Measurements from ENCODE around the gene ARL6IP4.

ARL6IP4 gene

GRCh38 chr12:122990961-122991622 is 10.6 kb downstream of the ARL6IP4 start:
- no peak for DNase-seq (ENCODE audit: low read depth)

DNA sequence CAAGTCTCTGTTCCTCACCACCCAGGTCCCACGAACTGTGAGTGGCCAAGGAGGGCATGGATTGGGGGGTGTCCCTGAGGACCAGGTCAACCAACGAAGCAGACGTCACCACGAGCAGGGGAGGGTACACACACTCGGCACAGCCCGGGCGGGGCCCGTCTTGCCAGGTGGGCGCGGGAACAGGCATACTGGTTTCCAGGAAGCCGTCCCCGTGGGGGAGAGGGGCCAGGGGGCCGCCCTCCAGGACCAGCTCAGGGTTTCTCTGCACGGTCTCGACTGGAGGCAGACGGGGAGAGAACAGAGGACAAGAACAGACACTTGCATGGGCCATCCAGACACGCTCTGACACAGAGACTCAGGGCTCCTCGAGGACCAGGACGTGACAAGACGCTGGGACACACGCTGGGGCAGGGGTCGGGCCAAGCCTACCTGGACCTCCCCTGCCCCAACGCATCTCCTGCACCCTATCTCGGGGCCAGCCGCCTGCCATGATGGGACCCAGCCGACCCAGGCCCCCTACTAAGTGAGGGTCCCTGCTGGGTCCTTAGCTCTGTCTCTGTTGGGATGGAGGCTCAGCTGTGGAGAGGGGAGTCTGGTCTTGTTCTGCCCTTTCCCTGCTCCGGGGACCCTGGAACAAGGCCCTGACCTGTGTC is 11.3 kb downstream of the ARL6IP4 start:
- no peak for DNase-seq (ENCODE audit: low read depth)

DNA sequence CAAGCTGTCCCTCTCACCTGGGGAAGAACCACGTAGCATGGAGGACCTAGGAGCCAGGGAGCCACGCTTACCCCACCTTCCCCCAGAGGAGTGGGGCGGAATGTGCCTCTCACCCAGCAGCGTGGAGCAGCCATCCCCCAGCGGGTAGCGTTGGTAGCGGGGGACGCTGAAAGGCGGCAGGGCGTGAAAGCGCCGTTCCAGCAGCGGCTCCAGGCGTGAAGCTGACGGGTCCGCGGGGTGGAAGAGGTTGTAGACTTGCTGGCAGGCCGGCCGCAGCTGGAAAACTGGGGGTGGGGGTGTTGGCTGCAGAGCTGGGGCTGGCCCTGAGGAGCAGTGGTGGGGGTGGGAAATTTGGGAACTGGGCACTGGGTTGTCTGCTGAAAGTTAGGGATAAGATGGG is 11.9 kb downstream of the ARL6IP4 start:
- no peak for DNase-seq (ENCODE audit: low read depth)

GRCh38 chr12:122994140-122994675 is 13.7 kb downstream of the ARL6IP4 start:
- DNase-seq (ENCODE audit: low read depth), result no peak

DNA sequence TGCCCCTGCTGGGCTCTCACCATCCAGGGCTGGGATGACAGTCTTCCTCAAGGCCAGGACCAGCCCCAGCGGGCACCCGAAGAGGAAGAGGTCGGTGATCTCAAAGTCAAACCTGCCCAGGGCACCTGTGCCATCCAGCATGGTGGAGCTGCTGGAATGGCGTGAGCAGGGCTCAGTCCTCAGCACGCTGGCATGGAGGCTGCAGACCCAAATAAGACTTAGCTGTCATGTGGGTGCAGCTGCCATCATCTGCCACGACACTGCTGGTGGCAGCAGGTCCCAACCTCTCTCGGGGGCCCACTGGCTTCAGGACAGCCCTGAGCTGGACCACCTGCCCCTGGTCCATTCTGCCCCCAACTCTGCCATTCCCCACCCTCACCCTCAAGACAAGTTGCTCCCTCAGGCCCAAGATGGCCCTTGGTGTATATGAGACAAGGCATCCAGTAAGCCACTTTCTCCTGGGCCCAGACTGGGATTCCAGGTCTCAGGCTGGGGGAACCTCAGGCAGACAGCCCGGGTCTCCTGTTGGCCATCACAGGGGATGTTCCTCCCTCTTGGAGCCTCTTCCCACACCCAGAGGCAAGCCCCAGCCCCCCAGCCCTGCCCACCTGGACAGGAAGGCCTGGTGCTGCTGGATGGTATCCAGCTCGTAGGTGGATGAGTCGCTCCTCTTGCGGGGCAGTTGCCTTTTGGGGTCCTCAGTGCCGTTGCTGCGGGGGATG is 14.5 kb downstream of the ARL6IP4 start:
- DNase-seq (ENCODE audit: low read depth), result no peak

GRCh38 chr12:122995503-122996187 is 15.2 kb downstream of the ARL6IP4 start:
- no peak for DNase-seq (ENCODE audit: low read depth)

DNA sequence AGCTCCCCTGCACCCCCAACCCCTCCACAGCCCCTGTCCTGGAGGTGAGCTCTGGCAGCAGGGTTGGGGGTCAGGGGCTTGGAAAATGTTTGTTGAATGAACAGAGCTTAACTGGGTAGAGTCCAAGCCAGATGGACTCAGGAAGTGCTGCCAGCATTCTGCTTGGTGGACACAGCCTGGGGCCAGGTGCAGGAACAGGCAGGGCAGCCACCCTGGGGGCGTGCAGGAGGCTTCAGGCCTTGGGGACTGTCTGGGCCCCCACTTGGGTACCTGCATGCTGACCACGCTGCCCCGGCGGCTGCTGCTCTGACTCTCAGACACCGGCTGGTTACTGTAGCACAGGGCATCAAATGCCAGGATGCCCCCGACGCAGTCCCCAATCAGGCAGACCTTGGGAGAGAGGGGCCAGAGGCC is 15.7 kb downstream of the ARL6IP4 start:
- no peak for DNase-seq (ENCODE audit: low read depth)

- no peak for DNase-seq (ENCODE audit: low read depth)
These were observed 16.3 kb downstream of the ARL6IP4 start for GRCh38 chr12:122996621-122997342.

DNA sequence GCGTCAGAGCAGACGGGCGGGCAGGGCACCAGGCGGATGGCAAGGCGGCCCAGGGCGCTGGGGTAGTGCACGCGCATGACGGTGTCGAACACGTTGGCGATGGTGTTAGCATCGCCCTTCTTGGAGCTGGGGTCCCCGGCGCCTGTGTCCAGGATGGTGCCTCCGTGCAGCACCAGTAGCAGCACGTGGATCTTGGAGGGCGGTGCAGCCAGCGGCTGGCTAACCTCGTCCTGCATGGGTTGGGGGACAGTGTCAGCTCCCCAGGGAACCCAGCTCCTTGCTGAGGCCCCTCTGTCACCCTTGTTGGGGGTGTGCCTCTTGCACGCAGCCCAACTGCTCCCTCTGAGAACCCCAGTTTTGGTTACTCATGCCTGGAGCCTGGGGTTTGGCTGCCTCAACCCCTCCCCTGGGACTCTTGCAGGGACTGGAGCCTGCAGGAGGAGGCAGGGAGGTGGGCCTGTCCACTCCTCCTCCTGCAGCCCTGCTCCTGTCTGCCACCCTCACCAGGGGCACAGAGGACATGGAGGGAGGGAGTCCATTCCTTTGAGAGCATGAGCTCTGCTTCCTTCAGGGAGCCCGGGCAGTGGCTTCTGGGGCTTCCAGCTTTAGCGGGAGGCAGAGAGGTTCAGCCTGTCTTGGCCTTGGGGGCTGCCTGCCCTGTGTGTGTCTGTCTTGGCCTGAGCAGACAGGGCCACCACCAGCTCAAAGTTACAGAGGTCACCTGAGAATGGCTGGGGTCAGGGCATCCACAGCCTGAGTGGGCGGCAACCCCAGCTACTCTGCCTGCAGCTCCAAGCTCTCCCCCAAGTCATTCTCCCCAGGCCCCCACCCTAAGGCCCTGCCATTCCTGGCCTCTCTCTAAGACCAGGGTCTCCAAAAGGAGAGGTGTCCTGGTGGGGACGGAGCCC is 17.1 kb downstream of the ARL6IP4 start:
- DNase-seq (ENCODE audit: low read depth), result no peak

- DNase-seq (ENCODE audit: low read depth), result no peak
These were observed 17.8 kb downstream of the ARL6IP4 start for GRCh38 chr12:122998316-122998715.

DNA sequence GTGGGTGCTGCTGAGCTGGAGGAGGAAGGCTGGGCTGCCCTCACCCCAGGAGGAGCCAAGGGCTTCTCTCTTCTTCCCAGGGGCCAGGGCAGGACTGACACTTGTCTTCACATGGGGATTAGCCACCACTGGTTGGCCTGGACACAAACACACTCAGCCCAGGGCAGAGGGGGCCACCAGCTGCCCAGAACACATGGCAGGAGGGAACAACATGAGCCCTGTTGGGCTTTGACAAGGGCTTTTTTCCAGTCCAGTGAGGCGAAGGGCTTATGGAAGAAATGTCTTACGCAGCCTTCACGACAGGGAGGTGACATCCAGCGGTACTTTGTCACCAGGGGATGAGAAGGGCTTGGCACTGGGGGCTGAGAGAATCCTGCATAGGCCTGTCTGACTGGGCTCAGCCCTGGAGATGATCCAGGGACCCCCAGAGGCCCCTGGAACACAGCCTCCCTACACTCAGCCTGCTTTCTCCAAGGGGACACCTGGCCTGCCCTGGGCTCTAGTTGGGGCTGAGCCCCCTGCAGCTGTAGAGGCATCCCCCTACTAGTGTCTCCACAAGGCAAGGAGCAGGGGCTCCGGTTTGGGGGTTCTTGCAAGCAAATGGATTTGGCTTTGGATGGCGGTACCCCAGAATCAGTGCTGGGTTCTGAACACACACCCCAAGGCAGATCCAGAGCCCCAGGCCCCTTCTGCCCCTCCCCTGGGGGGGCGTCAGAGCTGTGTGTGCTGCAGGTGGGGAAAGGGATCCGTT is 18.9 kb downstream of the ARL6IP4 start:
- no peak for DNase-seq (ENCODE audit: low read depth)

DNA sequence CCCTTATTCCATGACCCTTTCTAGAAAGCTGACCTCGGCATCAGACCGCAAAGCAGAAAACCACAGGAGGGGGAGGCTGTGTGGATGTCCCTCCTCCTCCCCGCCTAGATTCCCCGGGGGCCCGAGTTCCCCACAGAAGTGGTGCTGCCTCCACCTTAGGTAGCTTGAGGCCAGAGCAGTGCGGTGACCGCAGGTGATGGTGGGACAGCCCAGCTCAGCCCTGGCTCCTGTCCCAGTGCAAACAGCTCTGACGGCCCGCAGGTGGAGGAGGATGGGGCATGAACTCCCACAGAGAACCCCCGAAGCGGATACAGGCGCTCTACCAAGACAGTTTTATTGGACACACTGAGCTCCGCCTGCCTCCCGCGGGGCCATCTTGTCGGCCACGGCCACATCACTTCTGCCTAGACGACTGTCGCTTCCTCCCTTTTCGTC is 19.5 kb downstream of the ARL6IP4 start:
- no peak for DNase-seq (ENCODE audit: low read depth)

GRCh38 chr12:123000578-123000977 is 20.1 kb downstream of the ARL6IP4 start:
- no peak for DNase-seq (ENCODE audit: low read depth)

DNA sequence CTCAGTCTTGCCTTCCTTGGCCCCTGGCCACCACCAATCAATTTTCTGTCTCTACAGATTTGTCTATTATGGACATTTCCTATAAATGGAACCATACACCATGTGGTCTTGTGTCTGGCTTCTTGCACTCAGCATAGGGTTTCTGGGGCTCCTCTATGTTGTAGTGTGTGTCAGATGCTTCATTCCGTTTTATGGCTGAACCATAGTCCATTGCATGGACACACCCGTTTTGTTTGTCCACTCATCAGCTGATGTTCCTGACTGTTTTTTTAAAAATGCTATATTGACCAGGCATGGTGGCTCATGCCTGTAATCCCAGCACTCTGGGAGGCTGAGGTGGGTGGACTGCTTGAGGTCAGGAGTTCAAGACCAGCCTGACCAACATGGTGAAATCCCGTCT is 21.0 kb downstream of the ARL6IP4 start:
- no peak for DNase-seq (ENCODE audit: low read depth)

DNA sequence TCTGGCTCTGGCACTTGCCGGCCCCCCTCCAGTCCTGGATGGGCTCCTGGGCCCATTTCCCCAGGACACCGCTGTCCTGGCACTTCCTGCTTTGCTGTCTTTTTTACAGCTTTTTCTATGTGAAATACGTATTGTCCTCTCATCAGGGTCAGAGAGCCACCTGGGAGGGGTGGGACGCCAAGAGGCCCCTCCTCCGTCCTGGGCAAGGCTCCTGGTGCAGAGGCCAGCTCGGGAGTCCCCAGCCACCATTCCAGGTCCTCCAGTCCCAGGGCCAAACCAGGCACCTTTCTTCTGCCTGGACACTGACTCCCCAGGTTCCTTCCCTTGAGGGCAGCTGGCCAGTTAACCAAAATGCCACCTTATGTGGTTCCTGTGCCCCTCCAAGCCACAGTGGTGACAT is 22.8 kb downstream of the ARL6IP4 start:
- DNase-seq (ENCODE audit: low read depth), result no peak

DNA sequence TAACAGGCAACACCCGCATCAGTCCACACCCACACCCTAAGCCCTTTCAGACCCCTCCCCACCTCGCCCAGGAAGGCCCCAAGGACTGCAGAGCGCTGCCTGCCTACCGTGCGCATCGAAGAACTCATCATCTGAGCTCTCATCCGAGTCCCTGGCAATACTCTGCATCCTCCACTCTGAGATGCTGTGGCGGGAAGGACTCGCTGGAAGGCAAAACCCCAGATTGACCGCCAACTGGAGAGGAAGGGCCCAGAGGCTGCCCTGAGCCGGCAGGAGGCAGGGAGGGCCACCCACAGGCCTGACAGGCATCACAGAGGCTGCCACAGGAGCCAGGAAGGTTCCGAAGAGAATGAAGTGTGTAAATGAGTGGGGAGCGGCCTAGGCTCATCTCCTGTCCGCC is 23.8 kb downstream of the ARL6IP4 start:
- DNase-seq (ENCODE audit: low read depth), result no peak

GRCh38 chr12:123005081-123005626 is 24.7 kb downstream of the ARL6IP4 start:
- no peak for DNase-seq (ENCODE audit: low read depth)

DNA sequence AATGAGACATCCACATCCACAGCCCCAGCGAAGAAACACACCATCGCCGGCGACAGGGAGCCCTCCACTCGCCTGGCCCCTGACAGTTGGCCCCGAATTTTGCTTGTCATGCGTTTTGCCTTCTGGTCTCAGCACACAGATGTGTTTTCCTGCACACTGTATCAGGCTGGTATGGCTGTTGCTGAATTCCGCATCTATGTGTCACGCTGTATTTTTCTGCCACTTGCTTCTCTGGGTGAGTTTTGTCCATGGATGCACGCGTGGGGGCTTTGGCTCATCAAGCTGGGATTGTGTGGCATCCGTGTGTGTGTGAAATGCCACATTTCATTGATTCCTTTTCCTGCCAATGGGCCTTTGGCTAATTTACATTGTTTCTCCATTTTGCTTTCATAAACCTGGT is 26.5 kb downstream of the ARL6IP4 start:
- no peak for DNase-seq (ENCODE audit: low read depth)

GRCh38 chr12:123010110-123010509 is 29.6 kb downstream of the ARL6IP4 start:
- no peak for DNase-seq (ENCODE audit: low read depth)

- no peak for DNase-seq (ENCODE audit: low read depth)
These were observed 30.2 kb downstream of the ARL6IP4 start for GRCh38 chr12:123010681-123011080.
